ENCODE data around the gene DNASE1L1.
"Not testable (repeated sequence)": the region's sequence is repeated elsewhere in the genome, so short reads cannot be mapped to it uniquely, and the experiment has no call there.

DNASE1L1 gene

DNA sequence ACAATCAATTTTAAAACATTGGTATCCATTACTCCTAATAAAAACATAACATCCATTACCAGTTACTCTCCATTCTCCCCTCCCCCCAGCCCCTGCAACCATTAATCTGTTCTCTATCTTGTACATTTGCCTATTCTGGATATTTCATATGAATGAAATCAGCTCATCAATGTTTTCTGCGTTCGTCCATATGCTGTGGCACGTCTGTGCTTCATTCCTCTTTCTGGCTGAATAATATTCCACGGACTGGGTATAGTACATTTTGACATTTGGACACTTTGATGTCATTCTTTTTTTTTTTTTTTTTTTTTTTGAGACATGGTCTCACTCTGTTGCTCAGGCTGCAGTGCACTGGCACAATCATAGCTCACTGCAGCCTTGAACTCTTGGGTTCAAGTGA, 5.2 kb downstream of the DNASE1L1 start:
- no peak for DNase-seq (ENCODE audit: low read depth, low spot score)

DNA sequence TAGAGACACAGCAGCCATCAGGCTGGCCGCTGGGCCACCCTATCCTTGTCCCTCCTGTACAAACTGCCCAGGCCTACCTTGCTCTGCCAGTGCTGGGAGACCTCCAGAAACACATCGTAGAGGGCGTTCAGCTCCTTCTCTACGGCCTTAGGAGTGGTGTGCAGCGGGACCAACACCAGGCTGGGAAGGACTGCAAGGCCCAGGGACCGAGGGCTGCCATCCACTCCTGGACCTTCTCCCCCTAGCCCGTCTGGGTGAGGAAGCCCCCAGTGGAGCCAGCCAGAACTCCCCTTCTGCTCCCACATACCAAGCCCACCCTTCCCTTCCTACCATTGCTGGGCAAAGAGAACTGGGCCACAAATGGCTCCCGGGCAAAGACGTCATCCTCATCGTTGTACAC, 5.9 kb downstream of the DNASE1L1 start:
- no peak for DNase-seq (ENCODE audit: low read depth, low spot score)

GRCh38 chrX:154402622-154403127, 6.4 kb downstream of the DNASE1L1 start:
- no peak for DNase-seq (ENCODE audit: low read depth, low spot score)

DNA sequence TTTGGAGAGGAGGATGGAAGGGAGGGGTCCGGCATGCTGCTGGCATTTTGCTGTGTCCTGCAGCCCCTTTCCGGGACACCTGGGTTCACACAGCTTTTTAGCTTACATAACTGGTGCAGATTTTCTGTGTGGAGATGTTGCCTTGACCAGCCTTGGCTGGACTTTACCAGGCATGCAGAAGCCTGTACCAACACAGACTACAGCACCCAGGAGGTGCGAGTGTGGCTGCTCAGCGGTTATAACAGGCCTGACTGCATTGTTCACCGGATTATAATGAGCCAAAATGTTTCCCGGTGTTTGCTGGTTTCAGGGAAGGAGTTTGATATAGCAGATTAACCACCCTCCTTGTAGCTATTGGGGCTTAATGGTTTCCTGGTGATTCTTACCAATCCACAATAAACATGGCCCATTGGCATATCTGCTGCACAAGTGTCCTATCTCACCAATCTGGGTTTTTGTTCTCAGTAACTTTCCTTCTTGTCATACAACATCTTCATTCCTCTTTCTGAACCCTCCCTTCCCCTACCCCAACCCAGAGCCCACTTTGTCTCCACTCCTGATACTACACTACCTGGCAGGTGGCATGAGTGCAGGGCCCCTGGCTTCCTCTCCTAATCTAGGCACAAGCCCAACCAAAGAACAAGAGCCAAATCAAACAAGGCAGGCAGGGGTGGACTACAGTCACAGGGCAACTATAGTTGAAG, 7.0 kb downstream of the DNASE1L1 start:
- DNase-seq (ENCODE audit: low read depth, low spot score), result no peak

DNA sequence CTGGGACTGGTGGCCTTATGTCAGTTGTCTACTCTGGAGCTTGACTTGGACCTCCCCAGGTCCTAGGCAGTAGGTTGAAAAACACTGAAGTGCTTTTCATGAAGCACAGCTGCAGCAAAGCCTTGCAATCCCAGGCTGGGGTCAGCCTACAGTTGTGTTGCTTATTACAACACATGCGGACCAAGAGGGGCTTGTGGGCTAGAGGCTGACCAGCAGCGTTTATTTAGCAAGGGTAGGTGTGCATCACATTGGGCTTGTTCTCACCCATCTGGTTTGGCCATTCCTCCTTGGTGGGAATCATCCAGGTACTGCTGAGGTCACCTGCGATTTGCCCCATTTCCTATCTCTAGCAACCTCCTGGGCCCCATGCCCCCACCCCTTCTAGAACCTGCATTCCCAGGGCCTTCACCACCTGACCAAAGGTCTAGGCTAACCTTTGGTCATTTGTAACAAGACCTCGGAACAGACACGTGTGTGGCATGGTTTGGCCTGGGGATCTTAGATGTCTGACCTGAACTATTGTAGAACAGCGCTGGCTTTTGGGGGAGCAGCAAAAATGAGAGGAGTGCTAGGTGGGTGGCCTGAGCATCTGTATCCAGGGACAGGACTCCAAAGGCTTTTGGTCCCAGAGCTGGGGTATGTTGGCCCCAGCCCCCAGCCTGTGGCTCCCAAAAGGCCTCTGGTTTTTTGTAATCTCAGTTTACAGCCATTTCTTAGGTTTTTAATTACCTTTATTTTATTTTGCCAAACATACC, 7.8 kb downstream of the DNASE1L1 start:
- no peak for DNase-seq (ENCODE audit: low read depth, low spot score)

GRCh38 chrX:154400369-154400817, 8.7 kb downstream of the DNASE1L1 start:
- DNase-seq (ENCODE audit: low read depth, low spot score), result not testable (repeated sequence)

- DNase-seq (ENCODE audit: low read depth, low spot score), result no peak
These were observed 9.3 kb downstream of the DNASE1L1 start for GRCh38 chrX:154399527-154400368.

DNA sequence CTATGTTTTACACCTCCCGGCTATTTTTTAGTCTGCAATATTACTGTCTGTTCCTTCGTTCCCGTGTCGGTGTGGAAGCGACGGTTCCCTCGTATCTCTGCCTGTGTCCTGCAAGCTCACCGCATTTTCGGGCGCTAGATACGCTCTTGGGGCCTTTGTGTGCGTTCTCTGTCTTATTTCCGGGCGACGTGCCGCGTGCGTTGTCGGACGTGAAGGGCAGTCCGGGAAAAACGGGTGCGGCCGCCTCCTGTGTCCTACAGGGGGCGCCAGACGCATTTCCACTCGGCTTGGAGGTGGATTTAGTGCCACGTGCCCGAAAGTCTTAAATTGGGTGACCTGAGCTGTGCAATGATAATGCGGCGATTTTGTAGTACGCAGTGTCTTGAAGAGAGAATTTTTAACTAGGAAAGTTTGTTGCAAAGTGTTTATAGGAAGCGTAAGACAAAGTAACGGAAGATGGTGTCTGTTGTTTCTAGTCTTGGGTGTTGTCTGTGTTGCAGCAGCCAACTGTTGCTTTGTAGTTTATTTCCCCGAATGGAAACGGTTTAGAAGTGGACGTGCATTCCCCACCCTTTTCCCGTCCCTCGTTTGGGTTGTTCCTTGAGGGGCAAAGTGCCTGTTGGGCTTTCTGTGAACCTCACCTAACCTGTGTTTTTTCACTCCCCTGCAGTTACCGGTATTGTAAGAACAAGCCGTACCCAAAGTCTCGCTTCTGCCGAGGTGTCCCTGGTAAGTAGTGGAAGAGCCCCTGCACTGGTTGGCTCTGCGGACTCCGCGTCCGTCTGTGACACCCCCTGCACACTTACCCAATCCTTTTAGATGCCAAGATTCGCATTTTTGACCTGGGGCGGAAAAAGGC, 10.2 kb downstream of the DNASE1L1 start:
- peak; percentile 61 for DNase-seq (ENCODE audit: low read depth, low spot score)

- peak; percentile 82 for DNase-seq (ENCODE audit: low read depth, low spot score)
These were observed 11.0 kb downstream of the DNASE1L1 start, which contains the start of gene RPL10 for GRCh38 chrX:154397888-154398667. TSS of gene RPL10 (plus strand) at chrX:154398377. CDS start at chrX:154398520, 143 bp downstream.

- no peak for DNase-seq (ENCODE audit: low read depth, low spot score)
These were observed 11.8 kb downstream of the DNASE1L1 start for GRCh38 chrX:154396973-154397887.

DNA sequence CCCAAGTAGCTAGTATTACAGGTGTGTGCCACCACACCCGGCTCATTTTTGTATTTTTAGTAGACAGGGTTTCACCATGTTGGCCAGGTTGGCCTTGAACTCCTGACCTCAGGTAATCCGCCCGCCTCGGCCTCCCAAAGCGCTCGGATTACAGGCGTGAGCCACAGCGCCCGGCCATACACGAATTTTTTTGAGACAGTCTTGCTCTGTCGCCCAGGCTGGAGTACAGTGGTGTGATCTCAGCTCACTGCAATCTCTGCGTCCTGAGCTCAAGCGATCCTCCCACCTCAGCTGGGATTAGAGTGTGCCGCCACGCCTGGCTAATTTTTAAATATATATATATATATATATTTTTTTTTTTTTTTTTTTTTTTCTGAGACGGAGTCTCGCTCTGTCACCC, 12.7 kb downstream of the DNASE1L1 start:
- not testable (repeated sequence) for DNase-seq (ENCODE audit: low read depth, low spot score)

GRCh38 chrX:154389812-154390747, 19.0 kb downstream of the DNASE1L1 start:
- DNase-seq (ENCODE audit: low read depth, low spot score), result not testable (repeated sequence)

- DNase-seq (ENCODE audit: low read depth, low spot score), result not testable (repeated sequence)
These were observed 20.4 kb downstream of the DNASE1L1 start for GRCh38 chrX:154388649-154389048.

- DNase-seq (ENCODE audit: low read depth, low spot score), result not testable (repeated sequence)
These were observed 21.0 kb downstream of the DNASE1L1 start for GRCh38 chrX:154388094-154388493.

DNA sequence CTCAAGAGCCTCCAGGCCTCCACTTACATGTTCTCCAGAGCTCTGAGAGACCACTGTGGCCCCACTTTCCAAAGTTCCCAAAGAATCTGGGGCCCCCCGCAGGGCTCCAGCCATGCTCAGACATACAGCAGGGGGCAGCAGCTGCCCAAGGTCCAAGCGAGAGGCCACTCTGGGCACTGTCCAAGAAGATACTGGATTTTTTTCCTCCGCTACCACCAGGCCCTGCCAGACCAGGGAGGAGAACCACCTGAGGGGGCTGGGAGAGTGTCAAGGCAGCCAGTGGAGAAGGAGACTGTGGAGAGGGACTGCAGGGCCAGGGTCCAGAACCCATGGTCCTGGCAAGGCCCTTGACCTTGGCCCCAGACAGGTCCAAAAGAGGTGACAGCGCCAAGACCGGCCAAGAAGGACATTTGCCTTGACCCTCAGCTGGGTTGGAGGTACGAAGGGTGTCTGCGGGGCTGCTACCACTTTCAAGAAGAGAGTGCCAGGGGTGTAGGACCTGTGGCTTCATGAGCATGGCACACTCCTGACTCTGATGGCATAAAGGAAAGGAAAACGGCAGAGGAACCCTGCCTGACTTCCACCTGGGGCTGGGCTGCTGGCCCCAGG, 24.7 kb downstream of the DNASE1L1 start:
- no peak for DNase-seq (ENCODE audit: low read depth, low spot score)

DNA sequence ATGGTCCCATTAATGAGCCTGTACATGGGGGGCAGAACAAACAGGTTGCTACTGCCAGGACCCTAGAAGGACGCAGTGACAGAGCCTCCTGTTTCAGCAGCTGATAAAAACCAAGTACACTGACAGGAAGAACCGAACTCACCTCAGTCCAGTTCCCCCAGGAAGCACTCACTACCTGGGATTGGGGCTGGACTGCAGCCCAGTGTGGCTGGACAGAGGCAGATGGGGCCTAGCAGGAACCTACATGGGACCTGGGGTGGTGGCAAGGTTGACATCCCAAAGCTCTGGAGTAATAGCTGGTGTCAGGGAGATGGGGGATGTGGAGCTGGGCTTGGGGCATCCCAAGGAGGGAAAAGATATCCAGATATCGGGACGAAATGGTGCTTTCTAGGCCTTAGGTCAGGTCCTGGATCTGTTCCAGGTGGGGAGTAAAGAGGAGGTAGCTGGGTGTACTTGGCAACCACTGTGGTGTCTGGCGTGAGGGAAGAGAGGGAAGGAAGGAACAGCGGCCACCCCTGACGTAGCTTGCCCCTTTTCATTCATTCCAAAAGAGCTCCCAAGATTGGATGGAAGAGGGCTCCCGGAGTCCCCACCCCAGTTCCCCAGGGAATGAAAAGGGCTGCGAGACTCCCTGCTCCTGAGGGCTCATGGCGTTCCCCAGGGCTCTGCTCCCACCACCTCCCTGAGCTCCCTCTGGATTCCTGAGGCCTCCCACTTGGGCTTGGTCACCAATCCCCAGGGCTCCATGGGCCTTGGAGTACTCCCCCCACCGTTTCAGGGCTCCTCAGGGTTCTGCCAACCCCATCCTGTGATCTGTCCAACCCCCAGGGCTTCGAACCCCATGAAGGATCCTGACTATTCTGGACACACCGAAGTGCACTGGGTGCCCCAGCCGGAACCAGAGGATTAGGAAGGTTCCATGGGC, 25.4 kb downstream of the DNASE1L1 start:
- DNase-seq (ENCODE audit: low read depth, low spot score), result no peak
